Measurements from ENCODE around the gene IP6K1.
"Not testable (repeated sequence)": the region's sequence is repeated elsewhere in the genome, so short reads cannot be mapped to it uniquely, and the experiment has no call there.

Gene IP6K1

DNA sequence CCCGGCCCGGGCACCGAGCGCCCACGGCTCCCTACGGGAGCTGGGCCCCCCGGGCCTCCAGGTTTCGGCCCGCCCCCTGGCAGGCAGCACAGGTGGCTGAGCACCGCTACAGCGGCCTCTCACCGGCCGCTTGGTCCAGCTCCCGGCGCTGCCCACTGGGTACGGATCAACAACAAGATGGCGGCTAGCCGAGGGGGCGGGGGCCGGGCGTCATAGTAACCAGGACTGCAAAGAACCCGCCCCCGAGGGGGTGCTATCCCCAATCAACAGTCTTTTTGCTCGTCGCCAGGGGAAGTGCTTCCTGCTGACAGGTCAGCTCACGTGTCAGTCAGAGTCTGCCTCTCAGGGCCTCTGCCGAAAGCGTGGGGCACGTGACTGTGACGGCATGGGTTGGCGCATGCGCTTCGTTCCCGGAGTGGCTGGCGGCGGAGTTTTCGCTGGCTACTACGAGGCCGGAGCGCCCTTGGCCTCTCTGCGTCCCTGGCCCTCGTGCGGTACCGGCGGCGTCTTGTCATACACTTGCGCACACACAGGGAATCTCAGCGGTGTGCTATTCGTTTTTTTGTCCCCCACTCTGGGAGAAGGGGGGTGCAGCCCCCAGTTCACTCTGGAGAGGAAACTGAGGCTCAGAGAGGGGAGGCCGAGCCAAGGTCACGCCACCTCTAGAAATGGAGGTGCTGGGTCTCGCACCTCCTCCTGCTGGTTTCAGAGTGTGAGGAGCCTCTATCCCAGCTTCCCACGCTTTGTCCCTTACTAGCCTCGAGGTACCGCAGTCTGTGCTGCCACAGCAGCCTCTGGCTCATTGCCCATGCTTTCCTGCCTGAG lies at the start of gene IP6K1:
Gene IP6K1, minus strand, starts transcription at position 186 of the 825 bp plus-strand sequence. CDS start 38,502 bp downstream, outside the sequence.
- no peaks in the 10 kb centered on the region for H3F3A ChIP-seq (ENCODE audit: low read depth)
- peak within 1 kb of the TSS; percentile 86 for H3K9ac ChIP-seq (ENCODE audit: low read depth, low read length, poor library complexity, severe bottlenecking)
- H3K27me3 ChIP-seq (ENCODE audit: insufficient read depth, low read length, poor library complexity, severe bottlenecking): no peaks in the 10 kb centered on the region
- peak within 1 kb of the TSS; percentile 97 for H3K4me2 ChIP-seq (ENCODE audit: low read depth, low read length, poor library complexity, severe bottlenecking)
- no peaks in the 10 kb centered on the region for H3K36me3 ChIP-seq (ENCODE audit: insufficient read depth, low read length)
- no peaks in the 10 kb centered on the region for H3K9me2 ChIP-seq (replicated peaks; ENCODE audit: low read depth, low read length)
- H3K4me3 ChIP-seq (ENCODE audit: low read length, poor library complexity, severe bottlenecking): peak within 1 kb of the TSS; percentile 88
- no peak for TF ChIP-seq CTCF (conservative IDR thresholded peaks at IDR 0.05; ENCODE audit: low read length)
- no peaks in the 10 kb centered on the region for H3K9me3 ChIP-seq (ENCODE audit: insufficient read depth, low read depth, low read length)
- peak within 1 kb of the TSS; percentile 87 for H2AFZ ChIP-seq (ENCODE audit: low read length)
- H3K79me2 ChIP-seq (ENCODE audit: insufficient read depth, low read length): peaks cover 50% of the 10 kb centered on the region
- H3K4me1 ChIP-seq (ENCODE audit: insufficient read depth, low read length, poor library complexity, severe bottlenecking): peaks cover 43% of the 10 kb centered on the region
- H4K20me1 ChIP-seq (ENCODE audit: insufficient read depth, low read length, poor library complexity, severe bottlenecking): no peaks in the 10 kb centered on the region

GRCh38 chr3:49831341-49831740 lies 45.0 kb upstream of the IP6K1 start:
- H3K27me3 ChIP-seq (ENCODE audit: insufficient read depth, low read length, poor library complexity, severe bottlenecking): no peaks in the 10 kb centered on the region
- H3K9me2 ChIP-seq (replicated peaks; ENCODE audit: low read depth, low read length): no peaks in the 10 kb centered on the region
- no peak for TF ChIP-seq EZH2phosphoT487 (IDR thresholded peaks at IDR 0.05; ENCODE audit: borderline replicate concordance)
- TF ChIP-seq CTCF (conservative IDR thresholded peaks at IDR 0.05; ENCODE audit: low read length): no peak
- no peaks in the 10 kb centered on the region for H3K4me1 ChIP-seq (ENCODE audit: insufficient read depth, low read length, poor library complexity, severe bottlenecking)
- no peaks in the 10 kb centered on the region for H3F3A ChIP-seq (ENCODE audit: low read depth)
- no peak overlapping the region for H3K4me3 ChIP-seq (ENCODE audit: low read length, poor library complexity, severe bottlenecking)
- H3K79me2 ChIP-seq (ENCODE audit: insufficient read depth, low read length): no peaks in the 10 kb centered on the region
- no peaks in the 10 kb centered on the region for H3K9me3 ChIP-seq (ENCODE audit: insufficient read depth, low read depth, low read length)
- no peak overlapping the region for H3K9ac ChIP-seq (ENCODE audit: low read depth, low read length, poor library complexity, severe bottlenecking)
- H4K20me1 ChIP-seq (ENCODE audit: insufficient read depth, low read length, poor library complexity, severe bottlenecking): no peaks in the 10 kb centered on the region
- H3K4me2 ChIP-seq (ENCODE audit: low read depth, low read length, poor library complexity, severe bottlenecking): no peak overlapping the region
- H3K36me3 ChIP-seq (ENCODE audit: insufficient read depth, low read length): peaks cover 40% of the 10 kb centered on the region; the same call in 1 of the 2 replicates
- H2AFZ ChIP-seq (ENCODE audit: low read length): no peak overlapping the region

DNA sequence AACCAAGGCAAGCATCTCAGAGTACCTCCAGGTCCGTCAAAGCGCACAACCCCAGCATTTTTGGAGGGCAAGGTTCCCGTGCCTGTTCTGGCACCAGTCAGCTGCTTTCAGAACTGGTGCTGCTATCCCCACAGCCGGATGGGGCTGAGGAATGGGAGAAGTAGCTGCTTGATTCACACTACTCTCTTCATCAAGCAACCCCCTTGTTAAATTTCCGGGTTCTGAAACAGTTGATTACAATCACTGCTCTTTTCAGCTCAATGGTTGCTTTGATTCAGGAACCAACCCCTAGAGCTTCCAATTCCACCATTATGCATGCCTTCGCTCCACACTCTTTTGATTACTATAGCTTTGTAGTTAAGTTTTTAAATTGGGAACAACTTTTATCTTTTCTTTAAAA lies 39.7 kb upstream of the IP6K1 start:
- Histone ChIP-seq H3K36me3 (ENCODE audit: insufficient read depth, low read length) (peaks cover 29% of the 10 kb centered on the region; the same call in 1 of the 2 replicates), H3K79me2 (ENCODE audit: insufficient read depth, low read length) (no peaks in the 10 kb centered on the region), H3K4me1 (ENCODE audit: insufficient read depth, low read length, poor library complexity, severe bottlenecking) (no peaks in the 10 kb centered on the region), H3K4me3 (ENCODE audit: low read length, poor library complexity, severe bottlenecking) (no peak overlapping the region), H3K9ac (ENCODE audit: low read depth, low read length, poor library complexity, severe bottlenecking) (no peak overlapping the region), H3K4me2 (ENCODE audit: low read depth, low read length, poor library complexity, severe bottlenecking) (no peak overlapping the region), H3F3A (ENCODE audit: low read depth) (no peaks in the 10 kb centered on the region), H3K27me3 (ENCODE audit: insufficient read depth, low read length, poor library complexity, severe bottlenecking) (no peaks in the 10 kb centered on the region), H3K9me3 (ENCODE audit: insufficient read depth, low read depth, low read length) (no peaks in the 10 kb centered on the region), H2AFZ (ENCODE audit: low read length) (no peak overlapping the region), H3K9me2 (replicated peaks; ENCODE audit: low read depth, low read length) (no peaks in the 10 kb centered on the region), H4K20me1 (ENCODE audit: insufficient read depth, low read length, poor library complexity, severe bottlenecking) (no peaks in the 10 kb centered on the region)
- TF ChIP-seq CTCF (conservative IDR thresholded peaks at IDR 0.05; ENCODE audit: low read length) (no peak), EZH2phosphoT487 (IDR thresholded peaks at IDR 0.05; ENCODE audit: borderline replicate concordance) (no peak)

GRCh38 chr3:49823131-49823530 lies 36.8 kb upstream of the IP6K1 start:
- H2AFZ ChIP-seq (ENCODE audit: low read length); H3K4me2 ChIP-seq (ENCODE audit: low read depth, low read length, poor library complexity, severe bottlenecking); H3F3A ChIP-seq (ENCODE audit: low read depth); H3K79me2 ChIP-seq (ENCODE audit: insufficient read depth, low read length); H3K27me3 ChIP-seq (ENCODE audit: insufficient read depth, low read length, poor library complexity, severe bottlenecking); H3K36me3 ChIP-seq (ENCODE audit: insufficient read depth, low read length); H3K4me1 ChIP-seq (ENCODE audit: insufficient read depth, low read length, poor library complexity, severe bottlenecking); H3K9me2 ChIP-seq (replicated peaks; ENCODE audit: low read depth, low read length); H4K20me1 ChIP-seq (ENCODE audit: insufficient read depth, low read length, poor library complexity, severe bottlenecking); H3K9me3 ChIP-seq (ENCODE audit: insufficient read depth, low read depth, low read length); H3K9ac ChIP-seq (ENCODE audit: low read depth, low read length, poor library complexity, severe bottlenecking); H3K4me3 ChIP-seq (ENCODE audit: low read length, poor library complexity, severe bottlenecking): not testable (repeated sequence)

Measured in Loucy (cell line).